Osteoblast (primary cell): Measurements from ENCODE around the gene KIFC1. TPM values are rescaled to one million over a fixed set of nuclear protein-coding genes. Genes with fewer than 3 reads are reported as not detected.

Experiments used
- DNase-seq: peaks from one replicate; pipeline ENCODE4 v3.0.0; 2011; ENCODE audit warnings: low spot score, mixed read lengths; ENCODE audit not compliant: insufficient read length; ENCODE audit errors: missing footprints
- H2AFZ ChIP-seq: 2 replicates; pipeline ENCODE4 v1.6.0; 2011; ENCODE audit warnings: mild to moderate bottlenecking, low read length
- H3K27ac ChIP-seq: 2 replicates; pipeline ENCODE4 v1.5.1; 2011; ENCODE audit warnings: mild to moderate bottlenecking, low read depth, low read length, moderate library complexity
- H3K27me3 ChIP-seq: 2 replicates; pipeline ENCODE4 v1.6.0; 2012; ENCODE audit warnings: mild to moderate bottlenecking, control low read depth, inconsistent platforms, low read length, moderate library complexity; ENCODE audit not compliant: insufficient read depth
- H3K36me3 ChIP-seq: 2 replicates; pipeline ENCODE4 v1.5.1; 2011; ENCODE audit warnings: mild to moderate bottlenecking, low read length, control low read depth, moderate library complexity; ENCODE audit not compliant: insufficient read depth
- H3K4me1 ChIP-seq: 2 replicates; pipeline ENCODE4 v1.5.1; 2011; ENCODE audit warnings: mild to moderate bottlenecking, low read length, control low read depth, moderate library complexity; ENCODE audit not compliant: insufficient read depth
- H3K4me2 ChIP-seq: 2 replicates; pipeline ENCODE4 v1.6.0; 2011; ENCODE audit warnings: mild to moderate bottlenecking, low read length; ENCODE audit not compliant: insufficient read depth
- H3K4me3 ChIP-seq: fragments of 200-600 bp; sonication (generic); 3 replicates; pipeline ENCODE4 v1.5.1; 2012; ENCODE audit warnings: mild to moderate bottlenecking, low read length, inconsistent platforms; ENCODE audit not compliant: insufficient read depth
- H3K79me2 ChIP-seq: 2 replicates; pipeline ENCODE4 v1.6.0; 2012; ENCODE audit warnings: mild to moderate bottlenecking, low read length, control low read depth, inconsistent platforms; ENCODE audit not compliant: insufficient read depth
- H3K9me3 ChIP-seq: 2 replicates; pipeline ENCODE4 v1.5.1; 2011; ENCODE audit warnings: low read depth, low read length, control low read depth
- H4K20me1 ChIP-seq: 2 replicates; pipeline ENCODE4 v1.6.0; 2012; ENCODE audit warnings: mild to moderate bottlenecking, low read length, control low read depth; ENCODE audit not compliant: insufficient read depth
- CTCF ChIP-seq: IDR thresholded peaks from 2 replicates; pipeline ENCODE4 v1.5.1; 2011; ENCODE audit warnings: mild to moderate bottlenecking, low read depth, low read length, moderate library complexity; ENCODE audit errors: extremely low read depth
- total RNA-seq: library from RNA; depleted of rRNA; stranded (reverse); fragments of >200 nt; gene quantifications from 2 replicates; pipeline ENCODE4 v1.2.3, GENCODE V29; 2012

The KIFC1 gene
- total RNA-seq, 1 donor = 4.0 TPM

GRCh38 chr6:33434961-33435360 lies 43.3 kb downstream of the KIFC1 start:
- no peak for TF ChIP-seq CTCF
- Histone ChIP-seq H3K36me3 (peaks cover 48% of the 10 kb centered on the region), H4K20me1 (peaks cover 22% of the 10 kb centered on the region)

GRCh38 chr6:33437666-33438065 lies 46.0 kb downstream of the KIFC1 start:
- no peak overlapping the region for H3K4me3 ChIP-seq
- peak; percentile 36 for DNase-seq
- no peak for TF ChIP-seq CTCF
- peaks cover 3% of the 10 kb centered on the region for H3K4me1 ChIP-seq
- H3K79me2 ChIP-seq = peaks cover 4% of the 10 kb centered on the region
- no peak overlapping the region for H2AFZ ChIP-seq
- H3K27ac ChIP-seq = no peak overlapping the region
- H3K27me3 ChIP-seq = no peaks in the 10 kb centered on the region
- H4K20me1 ChIP-seq = peaks cover 6% of the 10 kb centered on the region
- no peaks in the 10 kb centered on the region for H3K9me3 ChIP-seq
- peaks cover 56% of the 10 kb centered on the region for H3K36me3 ChIP-seq
- H3K4me2 ChIP-seq = no peak overlapping the region

More at GRCh38 chr6:33434961-33435360, 43.3 kb downstream of the KIFC1 start:
- H3K4me3 ChIP-seq = no peak overlapping the region
- H2AFZ ChIP-seq = no peak overlapping the region
- H3K4me2 ChIP-seq = no peak overlapping the region
- no peak for DNase-seq
- H3K27me3 ChIP-seq = no peaks in the 10 kb centered on the region
- H3K79me2 ChIP-seq = peaks cover 22% of the 10 kb centered on the region
- H3K4me1 ChIP-seq = peaks cover 3% of the 10 kb centered on the region
- H3K9me3 ChIP-seq = no peaks in the 10 kb centered on the region
- no peak overlapping the region for H3K27ac ChIP-seq

- no peak overlapping the region for H3K4me2 ChIP-seq
- no peak overlapping the region for H3K27ac ChIP-seq
- H4K20me1 ChIP-seq = no peaks in the 10 kb centered on the region
- H3K36me3 ChIP-seq = peaks cover 58% of the 10 kb centered on the region
- no peaks in the 10 kb centered on the region for H3K9me3 ChIP-seq
- no peak for TF ChIP-seq CTCF
- H2AFZ ChIP-seq = no peak overlapping the region
- H3K4me3 ChIP-seq = no peak overlapping the region
- peak; percentile 66 for DNase-seq
- H3K79me2 ChIP-seq = no peaks in the 10 kb centered on the region
- peaks cover 3% of the 10 kb centered on the region for H3K4me1 ChIP-seq
- no peaks in the 10 kb centered on the region for H3K27me3 ChIP-seq
Observed at GRCh38 chr6:33438978-33439594, 47.5 kb downstream of the KIFC1 start.

- H2AFZ ChIP-seq = no peak overlapping the region
- H3K4me1 ChIP-seq = peaks cover 3% of the 10 kb centered on the region
- H3K79me2 ChIP-seq = no peaks in the 10 kb centered on the region
- no peaks in the 10 kb centered on the region for H3K9me3 ChIP-seq
- no peaks in the 10 kb centered on the region for H3K27me3 ChIP-seq
- peaks cover 66% of the 10 kb centered on the region for H3K36me3 ChIP-seq
- peak; percentile 88 for DNase-seq
- no peak overlapping the region for H3K27ac ChIP-seq
- no peak overlapping the region for H3K4me3 ChIP-seq
- peaks cover 3% of the 10 kb centered on the region for H4K20me1 ChIP-seq
- no peak overlapping the region for H3K4me2 ChIP-seq
- no peak for TF ChIP-seq CTCF
Observed at GRCh38 chr6:33439956-33440648, 48.5 kb downstream of the KIFC1 start.
